ENCODE data around the gene PAM16. TPM values are rescaled to one million over a fixed set of nuclear protein-coding genes. Genes with fewer than 3 reads are reported as not detected.
"Not testable (repeated sequence)": the region's sequence is repeated elsewhere in the genome, so short reads cannot be mapped to it uniquely, and the experiment has no call there.

The PAM16 gene
- total RNA-seq, 6 donors from 2014 or later: 45.5 to 71.8 (median 62.6) TPM

- Histone ChIP-seq H3K4me3 (no peak overlapping the region), H3K9me3 (no peaks in the 10 kb centered on the region), H3K27me3 (no peaks in the 10 kb centered on the region), H3K4me1 (peaks cover 57 to 76% (median 69%) of the 10 kb centered on the region in 4 donors), H3K27ac (peak overlapping the region; percentile 65 to 82 (median 76)), H3K36me3 (no peaks in the 10 kb centered on the region)
- ATAC-seq (ENCODE audit: low FRiP score in 2 of 2) (peak in 1 of 2 donors; percentile 64), DNase-seq (peak in 1 of 2 donors; percentile 76)
- no peak for TF ChIP-seq POLR2A (IDR thresholded peaks at IDR 0.05)
- no peak for TF ChIP-seq EP300 (IDR thresholded peaks at IDR 0.05)
- no peak for TF ChIP-seq POLR2AphosphoS5 (IDR thresholded peaks at IDR 0.05)
- TF ChIP-seq, protein P1, sequence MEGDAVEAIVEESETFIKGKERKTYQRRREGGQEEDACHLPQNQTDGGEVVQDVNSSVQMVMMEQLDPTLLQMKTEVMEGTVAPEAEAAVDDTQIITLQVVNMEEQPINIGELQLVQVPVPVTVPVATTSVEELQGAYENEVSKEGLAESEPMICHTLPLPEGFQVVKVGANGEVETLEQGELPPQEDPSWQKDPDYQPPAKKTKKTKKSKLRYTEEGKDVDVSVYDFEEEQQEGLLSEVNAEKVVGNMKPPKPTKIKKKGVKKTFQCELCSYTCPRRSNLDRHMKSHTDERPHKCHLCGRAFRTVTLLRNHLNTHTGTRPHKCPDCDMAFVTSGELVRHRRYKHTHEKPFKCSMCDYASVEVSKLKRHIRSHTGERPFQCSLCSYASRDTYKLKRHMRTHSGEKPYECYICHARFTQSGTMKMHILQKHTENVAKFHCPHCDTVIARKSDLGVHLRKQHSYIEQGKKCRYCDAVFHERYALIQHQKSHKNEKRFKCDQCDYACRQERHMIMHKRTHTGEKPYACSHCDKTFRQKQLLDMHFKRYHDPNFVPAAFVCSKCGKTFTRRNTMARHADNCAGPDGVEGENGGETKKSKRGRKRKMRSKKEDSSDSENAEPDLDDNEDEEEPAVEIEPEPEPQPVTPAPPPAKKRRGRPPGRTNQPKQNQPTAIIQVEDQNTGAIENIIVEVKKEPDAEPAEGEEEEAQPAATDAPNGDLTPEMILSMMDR (IDR thresholded peaks at IDR 0.05): no peak
- WGBS, 2 donors: 71 to 79% methylated on average over 15 to 17 of the region's 17 CpGs
Observed at GRCh38 chr16:4347765-4348509, 3.2 kb downstream of the PAM16 start.

- DNase-seq (peak in 1 of 2 donors; percentile 83), ATAC-seq (ENCODE audit: low FRiP score in 2 of 2) (peak in 1 of 2 donors; percentile 54)
- Histone ChIP-seq H3K9me3 (no peaks in the 10 kb centered on the region), H3K36me3 (no peaks in the 10 kb centered on the region), H3K27me3 (no peaks in the 10 kb centered on the region), H3K27ac (peak overlapping the region; percentile 65 to 82 (median 76)), H3K4me3 (no peak overlapping the region), H3K4me1 (peaks cover 59 to 85% (median 72%) of the 10 kb centered on the region in 4 donors)
- peak; percentile 20 to 50 for TF ChIP-seq POLR2AphosphoS5 (IDR thresholded peaks at IDR 0.05)
- TF ChIP-seq, protein P1 (IDR thresholded peaks at IDR 0.05): no peak
- 52 to 54% methylated on average over 8 of the region's 8 CpGs for WGBS, 2 donors
Observed at GRCh38 chr16:4347010-4347409, 4.1 kb downstream of the PAM16 start.

- Histone ChIP-seq H3K9me3 (no peaks in the 10 kb centered on the region), H3K27me3 (no peaks in the 10 kb centered on the region), H3K4me1 (peaks cover 58 to 85% (median 68%) of the 10 kb centered on the region in 4 donors), H3K27ac (peak overlapping the region; percentile 65 to 82 (median 76)), H3K4me3 (no peak overlapping the region), H3K36me3 (peaks cover 0 to 3% (median 2%) of the 10 kb centered on the region in 4 donors)
- ATAC-seq (ENCODE audit: low FRiP score in 2 of 2): peak; percentile 24 to 28
- peak in 1 of 2 donors; percentile 70 for DNase-seq
- peak in 1 of 2 donors; percentile 45 for TF ChIP-seq POLR2AphosphoS5 (IDR thresholded peaks at IDR 0.05)
- TF ChIP-seq EP300 (IDR thresholded peaks at IDR 0.05): no peak
- no peak for TF ChIP-seq POLR2A (IDR thresholded peaks at IDR 0.05)
- TF ChIP-seq, protein P1 (IDR thresholded peaks at IDR 0.05): no peak
- WGBS, 2 donors: 55 to 59% methylated on average over 13 to 14 of the region's 14 CpGs
Observed at GRCh38 chr16:4345836-4346781, 5.0 kb downstream of the PAM16 start.

GRCh38 chr16:4344983-4345835 is 5.9 kb downstream of the PAM16 start:
- H3K27ac ChIP-seq: peak overlapping the region; percentile 65 to 82 (median 76)
- no peaks in the 10 kb centered on the region for H3K27me3 ChIP-seq
- WGBS, 2 donors: 68 to 80% methylated on average over 22 to 26 of the region's 26 CpGs
- no peaks in the 10 kb centered on the region for H3K9me3 ChIP-seq
- H3K36me3 ChIP-seq: peaks cover 2 to 12% (median 9%) of the 10 kb centered on the region in 4 donors
- TF ChIP-seq POLR2A (IDR thresholded peaks at IDR 0.05): no peak
- no peak for TF ChIP-seq EP300 (IDR thresholded peaks at IDR 0.05)
- TF ChIP-seq POLR2AphosphoS5 (IDR thresholded peaks at IDR 0.05): no peak
- TF ChIP-seq, protein P1 (IDR thresholded peaks at IDR 0.05): no peak
- ATAC-seq (ENCODE audit: low FRiP score in 2 of 2) (no peak), DNase-seq (no peak)
- H3K4me3 ChIP-seq: no peak overlapping the region
- peaks cover 62 to 89% (median 71%) of the 10 kb centered on the region in 4 donors for H3K4me1 ChIP-seq

- Histone ChIP-seq H3K4me1 (peaks cover 61 to 89% (median 72%) of the 10 kb centered on the region in 4 donors), H3K27ac (peak overlapping the region; percentile 65 to 82 (median 76)), H3K36me3 (peaks cover 2 to 17% (median 10%) of the 10 kb centered on the region in 4 donors)
- H3K4me3 ChIP-seq; H3K9me3 ChIP-seq; ATAC-seq (ENCODE audit: low FRiP score in 2 of 2); H3K27me3 ChIP-seq; DNase-seq: not testable (repeated sequence)
- WGBS, 2 donors: 53 to 74% methylated on average over 3 to 4 of the region's 10 CpGs
Observed at GRCh38 chr16:4344300-4344982, 6.7 kb downstream of the PAM16 start.
